ENCODE measurements around the gene FAM78A. TPM values are rescaled to one million over a fixed set of nuclear protein-coding genes. Genes with fewer than 3 reads are reported as not detected.
"Not testable (repeated sequence)": the region's sequence is repeated elsewhere in the genome, so short reads cannot be mapped to it uniquely, and the experiment has no call there.

FAM78A gene
- total and polyA plus RNA-seq, 3 experiments from 2014 or later, result 27.6 to 44.4 (median 43.6) TPM

- Mint-ChIP-seq H3K36me3 (peaks cover 0 to 71% (median 6%) of the 10 kb centered on the region in 3 donors), H3K9me3 (no peaks in the 10 kb centered on the region), H3K27me3 (no peaks in the 10 kb centered on the region), H3K4me1 (peaks cover 46 to 78% (median 63%) of the 10 kb centered on the region in 3 donors), H3K4me3 (peak overlapping the region; percentile 48 to 92 (median 65)), H3K27ac (peak overlapping the region; percentile 87 to 99 (median 96))
- DNase-seq, result peak in 1 of 5 donors; percentile 37
- peaks cover 44% of the 10 kb centered on the region for H3K36me3 ChIP-seq (ENCODE audit: insufficient read depth, low read length)
- no peaks in the 10 kb centered on the region for H3K9me3 ChIP-seq (ENCODE audit: low read length)
- no peaks in the 10 kb centered on the region for H3K27me3 ChIP-seq (ENCODE audit: insufficient read depth, low read length, poor library complexity, severe bottlenecking)
- H3K27ac ChIP-seq (ENCODE audit: low read depth, low read length), result no peak overlapping the region
- CTCF ChIA-PET, result interaction anchor here (1.1 to 16.5 kb wide), 2 partner anchors 9 to 12 kb away, joined by 3 to 248 read pairs; no protein-coding TSS in a partner anchor
- peaks cover 77% of the 10 kb centered on the region for H3K4me1 ChIP-seq (ENCODE audit: insufficient read depth, low read length)
- POLR2A ChIA-PET, result interaction anchor here (1.7 to 13.6 kb wide), 2 partner anchors 8 to 12 kb away, joined by 6 to 300 read pairs; partner anchors contain the start of gene FAM78A
- peak overlapping the region; percentile 10 for H3K4me3 ChIP-seq (ENCODE audit: low read length)
These were observed 12.6 kb downstream of the FAM78A start for GRCh38 chr9:131263701-131264100.

GRCh38 chr9:131263033-131263343, 13.3 kb downstream of the FAM78A start:
- H3K27ac ChIP-seq (ENCODE audit: low read depth, low read length), result not testable (repeated sequence)

GRCh38 chr9:131262327-131263032, 13.8 kb downstream of the FAM78A start:
- Mint-ChIP-seq H3K27me3 (no peaks in the 10 kb centered on the region), H3K36me3 (peaks cover 0 to 79% (median 6%) of the 10 kb centered on the region in 3 donors), H3K4me3 (peak overlapping the region in 6 of 7 donors; percentile 1 to 75 (median 36)), H3K9me3 (no peaks in the 10 kb centered on the region), H3K27ac (peak overlapping the region; percentile 44 to 96 (median 81)), H3K4me1 (peaks cover 50 to 78% (median 62%) of the 10 kb centered on the region in 3 donors)
- POLR2A ChIA-PET, result no interaction called here
- CTCF ChIA-PET, result interaction anchor here (15.5 to 16.5 kb wide), 2 partner anchors 7 kb away, joined by 248 read pairs; partner anchors contain the start of gene FAM78A
- H3K27me3 ChIP-seq (ENCODE audit: insufficient read depth, low read length, poor library complexity, severe bottlenecking), result no peaks in the 10 kb centered on the region
- DNase-seq, result peak in 1 of 5 donors; percentile 24
- no peaks in the 10 kb centered on the region for H3K9me3 ChIP-seq (ENCODE audit: low read length)
- H3K4me1 ChIP-seq (ENCODE audit: insufficient read depth, low read length), result peaks cover 81% of the 10 kb centered on the region
- peaks cover 48% of the 10 kb centered on the region for H3K36me3 ChIP-seq (ENCODE audit: insufficient read depth, low read length)
- H3K4me3 ChIP-seq (ENCODE audit: low read length), result no peak overlapping the region
- no peak overlapping the region for H3K27ac ChIP-seq (ENCODE audit: low read depth, low read length)

More at GRCh38 chr9:131263033-131263343, 13.3 kb downstream of the FAM78A start:
- not testable (repeated sequence) for H3K27me3 ChIP-seq (ENCODE audit: insufficient read depth, low read length, poor library complexity, severe bottlenecking); H3K9me3 ChIP-seq (ENCODE audit: low read length); H3K4me3 ChIP-seq (ENCODE audit: low read length); DNase-seq; H3K9me3 Mint-ChIP-seq; H3K27me3 Mint-ChIP-seq
- peaks cover 48% of the 10 kb centered on the region for H3K36me3 ChIP-seq (ENCODE audit: insufficient read depth, low read length)
- peak overlapping the region; percentile 3 to 75 (median 55) for H3K4me3 Mint-ChIP-seq
- POLR2A ChIA-PET, result interaction anchor here (1.7 kb wide), 1 partner anchor 13 kb away, joined by 6 read pairs; the partner anchor contains the start of gene FAM78A
- peak overlapping the region; percentile 44 to 96 (median 80) for H3K27ac Mint-ChIP-seq
- CTCF ChIA-PET, result interaction anchor here (16.5 kb wide), 1 partner anchor 8 kb away, joined by 248 read pairs; no protein-coding TSS in a partner anchor
- H3K4me1 Mint-ChIP-seq, result peaks cover 45 to 77% (median 62%) of the 10 kb centered on the region in 3 donors
- H3K4me1 ChIP-seq (ENCODE audit: insufficient read depth, low read length), result peaks cover 78% of the 10 kb centered on the region
- H3K36me3 Mint-ChIP-seq, result peaks cover 0 to 77% (median 6%) of the 10 kb centered on the region in 3 donors

GRCh38 chr9:131260751-131261452, 15.4 kb downstream of the FAM78A start:
- POLR2A ChIA-PET, result interaction anchor here (0.6 to 11.7 kb wide), 2 partner anchors 8 to 10 kb away, joined by 3 to 300 read pairs; partner anchors contain the start of gene FAM78A
- H3K9me3 ChIP-seq (ENCODE audit: low read length), result no peaks in the 10 kb centered on the region
- peaks cover 48% of the 10 kb centered on the region for H3K36me3 ChIP-seq (ENCODE audit: insufficient read depth, low read length)
- H3K4me1 ChIP-seq (ENCODE audit: insufficient read depth, low read length), result peaks cover 79% of the 10 kb centered on the region
- no peak overlapping the region for H3K4me3 ChIP-seq (ENCODE audit: low read length)
- CTCF ChIA-PET, result interaction anchor here (15.5 to 16.5 kb wide), 2 partner anchors 6 to 8 kb away, joined by 248 read pairs; partner anchors contain the start of gene FAM78A
- Mint-ChIP-seq H3K4me3 (no peak overlapping the region), H3K27ac (peak overlapping the region in 5 of 8 donors; percentile 12 to 84 (median 61)), H3K27me3 (no peaks in the 10 kb centered on the region), H3K36me3 (peaks cover 0 to 70% (median 6%) of the 10 kb centered on the region in 3 donors), H3K9me3 (no peaks in the 10 kb centered on the region), H3K4me1 (peaks cover 47 to 75% (median 62%) of the 10 kb centered on the region in 3 donors)
- H3K27ac ChIP-seq (ENCODE audit: low read depth, low read length), result no peak overlapping the region
- DNase-seq, result no peak
- H3K27me3 ChIP-seq (ENCODE audit: insufficient read depth, low read length, poor library complexity, severe bottlenecking), result no peaks in the 10 kb centered on the region

- no peak overlapping the region for H3K27ac ChIP-seq (ENCODE audit: low read depth, low read length)
- DNase-seq, result no peak
- CTCF ChIA-PET, result interaction anchor here (15.5 kb wide), 1 partner anchor 9 kb away, joined by 248 read pairs; the partner anchor contains the start of gene FAM78A
These were observed 16.3 kb downstream of the FAM78A start for GRCh38 chr9:131259916-131260597.

GRCh38 chr9:131259432-131259898, 16.8 kb downstream of the FAM78A start:
- peaks cover 0 to 64% (median 4%) of the 10 kb centered on the region in 3 donors for H3K36me3 Mint-ChIP-seq
- no peaks in the 10 kb centered on the region for H3K9me3 ChIP-seq (ENCODE audit: low read length)
- peaks cover 50 to 74% (median 63%) of the 10 kb centered on the region in 3 donors for H3K4me1 Mint-ChIP-seq
- H3K4me3 Mint-ChIP-seq, result no peak overlapping the region
- peaks cover 48% of the 10 kb centered on the region for H3K36me3 ChIP-seq (ENCODE audit: insufficient read depth, low read length)
- no peak overlapping the region for H3K4me3 ChIP-seq (ENCODE audit: low read length)
- H3K27ac ChIP-seq (ENCODE audit: low read depth, low read length), result no peak overlapping the region
- no peaks in the 10 kb centered on the region for H3K27me3 Mint-ChIP-seq
- no peaks in the 10 kb centered on the region for H3K27me3 ChIP-seq (ENCODE audit: insufficient read depth, low read length, poor library complexity, severe bottlenecking)
- no peaks in the 10 kb centered on the region for H3K9me3 Mint-ChIP-seq
- H3K4me1 ChIP-seq (ENCODE audit: insufficient read depth, low read length), result peaks cover 79% of the 10 kb centered on the region
- DNase-seq, result no peak
- ChIA-PET POLR2A (interaction anchor here (0.5 to 11.7 kb wide), 2 partner anchors 11 to 1095 kb away, joined by 4 to 300 read pairs; partner anchors contain the start of genes FAM78A and SETX), CTCF (interaction anchor here (0.9 to 15.5 kb wide), 2 partner anchors 10 to 39 kb away, joined by 3 to 248 read pairs; partner anchors contain the start of gene FAM78A)
- peak overlapping the region in 6 of 8 donors; percentile 12 to 87 (median 70) for H3K27ac Mint-ChIP-seq

More at GRCh38 chr9:131259916-131260597, 16.3 kb downstream of the FAM78A start:
- Mint-ChIP-seq H3K9me3 (no peaks in the 10 kb centered on the region), H3K4me1 (peaks cover 50 to 74% (median 63%) of the 10 kb centered on the region in 3 donors), H3K27ac (peak overlapping the region in 7 of 8 donors; percentile 12 to 84 (median 70)), H3K4me3 (peak overlapping the region in 1 of 7 donors; percentile 12), H3K36me3 (peaks cover 0 to 69% (median 6%) of the 10 kb centered on the region in 3 donors), H3K27me3 (no peaks in the 10 kb centered on the region)
- Histone ChIP-seq H3K36me3 (ENCODE audit: insufficient read depth, low read length) (peaks cover 48% of the 10 kb centered on the region), H3K4me1 (ENCODE audit: insufficient read depth, low read length) (peaks cover 79% of the 10 kb centered on the region), H3K27me3 (ENCODE audit: insufficient read depth, low read length, poor library complexity, severe bottlenecking) (no peaks in the 10 kb centered on the region), H3K4me3 (ENCODE audit: low read length) (no peak overlapping the region), H3K9me3 (ENCODE audit: low read length) (no peaks in the 10 kb centered on the region)
- POLR2A ChIA-PET, result interaction anchor here (0.5 to 11.7 kb wide), 2 partner anchors 11 to 1094 kb away, joined by 4 to 300 read pairs; partner anchors contain the start of genes FAM78A and SETX

Measured in CD8-positive, alpha-beta memory T cell (primary cell).